Mesendoderm (in vitro differentiated cells): ENCODE results near the gene SMIM20.

ENCODE experiments used
- DNase-seq: peaks from one replicate; pipeline ENCODE4 v3.0.0; 2013
- H2AK5ac ChIP-seq: 2 replicates; pipeline ENCODE4 v1.6.1; 2013; ENCODE audit warnings: low read length, inconsistent platforms
- H2BK120ac ChIP-seq: 2 replicates; pipeline ENCODE4 v1.6.1; 2013; ENCODE audit warnings: low read depth, mild to moderate bottlenecking, low read length, moderate library complexity, mixed read lengths
- H2BK15ac ChIP-seq: replicated peaks from 2 replicates; pipeline ENCODE4 v1.6.1; 2013; ENCODE audit warnings: low read depth, mild to moderate bottlenecking, moderate library complexity
- H2BK5ac ChIP-seq: 2 replicates; pipeline ENCODE4 v1.6.1; 2013; ENCODE audit warnings: low read length, inconsistent platforms
- H3K18ac ChIP-seq: 2 replicates; pipeline ENCODE4 v1.6.1; 2013; ENCODE audit warnings: mild to moderate bottlenecking, low read length, mixed read lengths
- H3K23ac ChIP-seq: one replicate; pipeline ENCODE4 v1.6.1; 2013; ENCODE audit warnings: low read length
- H3K27ac ChIP-seq: 2 replicates; pipeline ENCODE4 v1.5.1; 2013; ENCODE audit warnings: low read depth, mild to moderate bottlenecking, inconsistent platforms, low read length, moderate library complexity
- H3K27me3 ChIP-seq: 2 replicates; pipeline ENCODE4 v1.6.1; 2013; ENCODE audit warnings: low read length, control low read depth, mild to moderate bottlenecking, inconsistent platforms; ENCODE audit not compliant: insufficient read depth, poor library complexity
- H3K36me3 ChIP-seq: 2 replicates; pipeline ENCODE4 v1.6.1; 2013; ENCODE audit warnings: low read length, inconsistent platforms; ENCODE audit not compliant: control insufficient read depth, insufficient read depth
- H3K4ac ChIP-seq: one replicate; pipeline ENCODE4 v1.6.1; 2013; ENCODE audit warnings: low read depth, mild to moderate bottlenecking, low read length, moderate library complexity
- H3K4me1 ChIP-seq: 2 replicates; pipeline ENCODE4 v1.6.1; 2013; ENCODE audit warnings: low read depth, low read length, inconsistent platforms; ENCODE audit not compliant: control insufficient read depth
- H3K4me2 ChIP-seq: 2 replicates; pipeline ENCODE4 v1.6.1; 2013; ENCODE audit warnings: low read length
- H3K4me3 ChIP-seq: 2 replicates; pipeline ENCODE4 v1.5.1; 2013; ENCODE audit warnings: mild to moderate bottlenecking, low read length
- H3K56ac ChIP-seq: one replicate; pipeline ENCODE4 v1.6.1; 2013; ENCODE audit warnings: low read length
- H3K79me1 ChIP-seq: 2 replicates; pipeline ENCODE4 v1.6.1; 2013; ENCODE audit warnings: low read length, inconsistent platforms
- H3K79me2 ChIP-seq: 2 replicates; pipeline ENCODE4 v1.6.1; 2013; ENCODE audit warnings: mild to moderate bottlenecking, low read length; ENCODE audit not compliant: control insufficient read depth, insufficient read depth
- H3K9ac ChIP-seq: 2 replicates; pipeline ENCODE4 v1.6.1; 2013; ENCODE audit warnings: low read length, inconsistent platforms
- H4K5ac ChIP-seq: one replicate; pipeline ENCODE4 v1.6.1; 2013; ENCODE audit warnings: low read length
- H4K8ac ChIP-seq: one replicate; pipeline ENCODE4 v1.6.1; 2013; ENCODE audit warnings: low read depth, mild to moderate bottlenecking, control low read depth, low read length, moderate library complexity
- WGBS: extraction: QIAGEN DNeasy Blood & Tissue Kit; methylation state at CpG from one replicate; pipeline ENCODE4 v1.1.7; 2013; ENCODE audit warnings: low lambda C conversion rate, missing lambda C conversion rate; ENCODE audit not compliant: insufficient coverage; ENCODE audit errors: extremely low coverage; 5-methylcytosine and 5-hydroxymethylcytosine counted together

SMIM20 gene

GRCh38 chr4:25872851-25873631 lies 41.0 kb upstream of the SMIM20 start:
- H3K9ac ChIP-seq: no peak overlapping the region
- H3K56ac ChIP-seq: no peak overlapping the region
- no peaks in the 10 kb centered on the region for H3K79me2 ChIP-seq
- no peaks in the 10 kb centered on the region for H3K27me3 ChIP-seq
- H3K23ac ChIP-seq: no peak overlapping the region
- no peak overlapping the region for H4K5ac ChIP-seq
- no peak overlapping the region for H2BK15ac ChIP-seq
- H3K4me2 ChIP-seq: no peak overlapping the region
- no peak overlapping the region for H3K27ac ChIP-seq
- no CpG with 5 or more reads among the region's 13 CpGs for WGBS
- DNase-seq: no peak
- no peak overlapping the region for H3K4me3 ChIP-seq
- H3K36me3 ChIP-seq: no peaks in the 10 kb centered on the region
- H2BK5ac ChIP-seq: no peak overlapping the region
- H2BK120ac ChIP-seq: no peak overlapping the region
- no peak overlapping the region for H2AK5ac ChIP-seq
- H3K4ac ChIP-seq: no peak overlapping the region
- no peaks in the 10 kb centered on the region for H3K4me1 ChIP-seq
- no peak overlapping the region for H4K8ac ChIP-seq
- no peaks in the 10 kb centered on the region for H3K79me1 ChIP-seq
- H3K18ac ChIP-seq: no peak overlapping the region

GRCh38 chr4:25873632-25874129 lies 40.3 kb upstream of the SMIM20 start:
- Histone ChIP-seq H3K56ac (no peak overlapping the region), H3K9ac (no peak overlapping the region), H3K79me2 (no peaks in the 10 kb centered on the region), H3K23ac (no peak overlapping the region), H2AK5ac (no peak overlapping the region), H3K4me2 (no peak overlapping the region), H3K4ac (no peak overlapping the region), H3K27me3 (no peaks in the 10 kb centered on the region), H3K27ac (no peak overlapping the region), H3K18ac (no peak overlapping the region), H2BK15ac (no peak overlapping the region), H3K36me3 (no peaks in the 10 kb centered on the region), H3K79me1 (no peaks in the 10 kb centered on the region), H4K5ac (no peak overlapping the region), H3K4me3 (no peak overlapping the region), H4K8ac (no peak overlapping the region), H3K4me1 (no peaks in the 10 kb centered on the region), H2BK5ac (no peak overlapping the region), H2BK120ac (no peak overlapping the region)
- no peak for DNase-seq
- no CpG with 5 or more reads among the region's 7 CpGs for WGBS

GRCh38 chr4:25874655-25875054 lies 39.4 kb upstream of the SMIM20 start:
- no peak for DNase-seq
- no peak overlapping the region for H4K5ac ChIP-seq
- H3K9ac ChIP-seq: no peak overlapping the region
- no peaks in the 10 kb centered on the region for H3K4me1 ChIP-seq
- H3K27me3 ChIP-seq: no peaks in the 10 kb centered on the region
- no peak overlapping the region for H4K8ac ChIP-seq
- no peak overlapping the region for H2AK5ac ChIP-seq
- H3K4ac ChIP-seq: no peak overlapping the region
- H3K18ac ChIP-seq: no peak overlapping the region
- H2BK5ac ChIP-seq: no peak overlapping the region
- H3K36me3 ChIP-seq: no peaks in the 10 kb centered on the region
- no peak overlapping the region for H3K4me2 ChIP-seq
- no CpG with 5 or more reads among the region's 3 CpGs for WGBS
- no peaks in the 10 kb centered on the region for H3K79me1 ChIP-seq
- H3K56ac ChIP-seq: no peak overlapping the region
- H3K27ac ChIP-seq: no peak overlapping the region
- H3K4me3 ChIP-seq: no peak overlapping the region
- H2BK120ac ChIP-seq: no peak overlapping the region
- H3K23ac ChIP-seq: no peak overlapping the region
- H2BK15ac ChIP-seq: no peak overlapping the region
- no peaks in the 10 kb centered on the region for H3K79me2 ChIP-seq

- DNase-seq: no peak
- Histone ChIP-seq H2BK5ac (no peak overlapping the region), H2BK15ac (no peak overlapping the region), H3K4me3 (no peak overlapping the region), H3K36me3 (no peaks in the 10 kb centered on the region), H3K79me1 (no peaks in the 10 kb centered on the region), H3K23ac (no peak overlapping the region), H3K27me3 (no peaks in the 10 kb centered on the region), H4K8ac (no peak overlapping the region), H3K4ac (no peak overlapping the region), H3K9ac (no peak overlapping the region), H4K5ac (no peak overlapping the region), H3K18ac (no peak overlapping the region), H3K56ac (no peak overlapping the region), H3K4me1 (no peaks in the 10 kb centered on the region), H3K27ac (no peak overlapping the region), H3K4me2 (no peak overlapping the region), H3K79me2 (no peaks in the 10 kb centered on the region), H2BK120ac (no peak overlapping the region), H2AK5ac (no peak overlapping the region)
- WGBS: no CpG with 5 or more reads among the region's 7 CpGs
These were observed 38.7 kb upstream of the SMIM20 start for GRCh38 chr4:25875281-25875745.

- Histone ChIP-seq H3K4me3 (no peak overlapping the region), H3K36me3 (no peaks in the 10 kb centered on the region), H4K5ac (no peak overlapping the region), H3K79me1 (no peaks in the 10 kb centered on the region), H3K56ac (no peak overlapping the region), H3K27me3 (no peaks in the 10 kb centered on the region), H2BK120ac (no peak overlapping the region), H2BK5ac (no peak overlapping the region), H3K9ac (no peak overlapping the region), H4K8ac (no peak overlapping the region), H3K4ac (no peak overlapping the region), H3K79me2 (no peaks in the 10 kb centered on the region), H3K23ac (no peak overlapping the region), H3K4me2 (no peak overlapping the region), H2AK5ac (no peak overlapping the region), H2BK15ac (no peak overlapping the region), H3K4me1 (no peaks in the 10 kb centered on the region), H3K18ac (no peak overlapping the region), H3K27ac (no peak overlapping the region)
- WGBS: no CpG with 5 or more reads among the region's 9 CpGs
- DNase-seq: no peak
These were observed 35.3 kb upstream of the SMIM20 start for GRCh38 chr4:25878676-25879075.
